GM21619 (cell line): ENCODE data around the gene HSD17B8.

Experiments
- ATAC-seq: cut with Tn5 transposase; IDR thresholded peaks from one replicate; pipeline ENCODE4 v1.9.1; 2021; ENCODE audit not compliant: unreplicated experiment

HSD17B8 gene

DNA sequence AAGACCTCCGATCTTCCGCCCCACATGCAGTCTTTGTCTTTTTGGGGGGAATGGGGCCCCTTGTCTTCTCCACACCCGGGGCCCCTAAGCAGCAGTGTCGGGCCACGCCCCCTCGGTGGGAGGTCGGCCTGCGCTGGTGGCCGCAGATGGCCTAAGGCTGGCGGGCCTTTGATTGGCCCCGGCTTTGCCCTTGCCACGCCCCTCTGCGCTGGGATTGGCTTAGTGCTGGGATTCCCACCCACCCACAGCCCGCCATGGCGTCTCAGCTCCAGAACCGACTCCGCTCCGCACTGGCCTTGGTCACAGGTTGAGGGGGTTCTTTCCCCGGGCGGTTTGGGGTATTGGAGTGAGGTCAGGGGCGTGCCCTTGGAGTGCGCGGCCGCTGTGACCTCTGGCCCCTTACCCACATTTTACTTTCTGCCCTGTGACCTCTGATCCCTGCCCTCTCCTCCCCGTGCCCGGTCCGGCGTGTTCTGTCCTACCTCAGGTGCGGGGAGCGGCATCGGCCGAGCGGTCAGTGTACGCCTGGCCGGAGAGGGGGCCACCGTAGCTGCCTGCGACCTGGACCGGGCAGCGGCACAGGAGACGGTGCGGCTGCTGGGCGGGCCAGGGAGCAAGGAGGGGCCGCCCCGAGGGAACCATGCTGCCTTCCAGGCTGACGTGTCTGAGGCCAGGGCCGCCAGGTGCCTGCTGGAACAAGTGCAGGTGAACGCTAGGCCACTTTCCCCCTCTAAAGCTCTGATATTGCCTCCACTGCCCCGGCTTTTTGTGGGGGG is at the start of gene HSD17B8:
Gene HSD17B8 (plus strand): TSS at position 241 of the 776 bp plus-strand sequence. CDS start 14 bp downstream, at position 255.
- peak; percentile 36 for ATAC-seq

DNA sequence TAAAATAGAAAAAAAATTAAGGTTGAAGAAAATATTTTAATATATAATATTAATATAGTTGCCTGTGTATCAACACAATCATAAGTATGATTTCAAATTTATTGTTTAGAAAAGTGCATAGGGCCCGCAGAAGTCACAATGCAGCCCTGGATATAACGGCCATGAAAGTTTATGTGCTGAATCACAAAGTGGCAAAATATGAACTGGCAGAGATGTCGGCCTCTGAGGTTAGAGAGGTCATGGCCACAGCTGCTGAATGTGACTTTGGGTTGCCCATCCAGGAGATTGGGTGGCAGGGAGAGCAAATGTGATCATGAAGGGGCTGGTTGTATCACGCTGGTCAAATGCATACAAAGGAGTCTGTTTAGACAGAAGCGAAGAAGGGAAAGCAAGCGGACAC is 47.9 kb upstream of the HSD17B8 start:
- ATAC-seq: no peak

- no peak for ATAC-seq
These were observed 47.5 kb upstream of the HSD17B8 start for GRCh38 chr6:33156964-33157363.

DNA sequence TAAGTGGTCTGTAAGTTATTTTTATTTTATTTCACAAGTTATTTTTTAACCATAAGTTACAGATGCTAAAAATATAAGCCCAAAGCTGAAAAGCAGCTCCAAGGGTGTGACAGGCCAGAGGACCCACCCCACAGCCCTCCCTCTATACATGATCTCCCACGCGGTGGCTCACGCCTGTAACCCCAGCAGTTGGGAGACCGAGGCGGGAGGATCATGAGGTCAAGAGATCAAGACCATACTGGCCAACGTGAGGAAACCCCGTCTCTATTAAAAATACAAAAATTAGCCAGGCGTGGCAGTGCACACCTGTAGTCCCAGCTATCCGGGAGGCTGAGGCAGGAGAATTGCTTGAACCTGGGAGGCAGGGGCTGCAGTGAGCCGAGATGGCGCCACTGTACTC is 44.4 kb upstream of the HSD17B8 start:
- ATAC-seq: no peak

GRCh38 chr6:33160728-33161344 is 43.6 kb upstream of the HSD17B8 start:
- ATAC-seq: no peak

DNA sequence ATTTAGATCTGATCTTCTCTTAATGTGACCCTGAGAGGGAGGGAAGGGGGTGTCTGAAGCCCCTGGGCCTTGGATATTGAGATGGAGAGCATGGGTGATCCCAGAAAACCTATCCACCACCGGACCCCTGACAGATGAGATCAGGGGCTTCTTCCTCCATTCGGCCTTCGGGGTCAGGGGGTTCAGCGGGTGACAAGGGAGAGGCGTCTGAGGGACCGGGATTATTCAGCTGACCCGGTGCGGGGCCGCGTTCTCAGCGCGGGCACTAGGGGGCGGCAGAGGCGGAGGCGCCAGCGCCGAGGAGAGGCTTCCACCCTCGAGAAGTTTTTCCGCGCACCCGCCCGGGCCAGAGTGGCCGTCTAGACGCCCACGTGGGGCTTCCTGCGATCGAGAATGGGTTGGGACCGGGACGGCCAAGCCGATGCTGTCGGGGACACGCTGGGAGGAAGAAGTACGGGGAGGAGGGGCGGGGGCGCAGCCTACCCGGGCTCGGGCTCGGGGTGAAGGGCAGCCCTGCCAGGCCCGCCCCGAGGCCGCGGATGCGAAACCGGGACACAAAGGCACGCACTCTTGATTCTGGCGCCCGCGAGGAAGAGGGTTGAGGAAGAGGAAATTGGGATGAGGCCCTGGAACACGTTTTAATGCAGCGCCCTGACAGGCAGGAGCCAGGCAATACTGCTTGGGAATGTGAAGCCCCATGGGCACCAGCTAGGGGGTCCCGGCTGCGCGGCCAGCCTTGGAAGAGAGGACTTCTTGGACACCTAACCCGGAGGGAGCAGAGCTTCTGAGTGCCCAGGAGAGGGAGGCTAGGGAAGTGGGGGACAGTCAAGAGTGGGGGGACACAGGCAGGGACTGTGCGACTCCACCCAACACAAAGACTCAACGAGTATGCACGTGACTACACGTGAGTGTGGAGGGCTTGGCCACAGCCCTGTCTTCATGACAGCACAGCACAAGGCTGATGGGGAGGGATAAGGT is 42.8 kb upstream of the HSD17B8 start:
- ATAC-seq: no peak

GRCh38 chr6:33163540-33163939 is 40.9 kb upstream of the HSD17B8 start:
- no peak for ATAC-seq

DNA sequence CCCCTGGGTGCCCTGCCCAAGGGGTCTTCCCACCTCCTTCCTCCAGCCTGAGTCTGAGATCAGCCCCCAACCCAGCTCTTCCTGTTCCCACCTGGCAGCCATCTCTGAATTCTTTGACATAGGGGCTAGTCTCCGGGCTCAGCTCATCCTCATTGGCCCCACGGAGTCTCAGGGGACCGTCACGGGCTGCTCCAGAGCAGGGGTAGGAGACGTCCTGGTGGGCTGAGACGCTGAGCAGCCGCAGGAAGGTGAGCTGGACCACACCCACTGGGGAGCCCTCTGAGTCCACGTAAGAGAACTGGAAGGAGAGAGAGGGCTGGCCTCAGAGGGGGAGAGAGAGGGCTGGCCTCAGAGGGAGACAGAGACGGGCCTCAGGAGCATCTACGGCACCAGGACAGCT is 40.3 kb upstream of the HSD17B8 start:
- no peak for ATAC-seq

DNA sequence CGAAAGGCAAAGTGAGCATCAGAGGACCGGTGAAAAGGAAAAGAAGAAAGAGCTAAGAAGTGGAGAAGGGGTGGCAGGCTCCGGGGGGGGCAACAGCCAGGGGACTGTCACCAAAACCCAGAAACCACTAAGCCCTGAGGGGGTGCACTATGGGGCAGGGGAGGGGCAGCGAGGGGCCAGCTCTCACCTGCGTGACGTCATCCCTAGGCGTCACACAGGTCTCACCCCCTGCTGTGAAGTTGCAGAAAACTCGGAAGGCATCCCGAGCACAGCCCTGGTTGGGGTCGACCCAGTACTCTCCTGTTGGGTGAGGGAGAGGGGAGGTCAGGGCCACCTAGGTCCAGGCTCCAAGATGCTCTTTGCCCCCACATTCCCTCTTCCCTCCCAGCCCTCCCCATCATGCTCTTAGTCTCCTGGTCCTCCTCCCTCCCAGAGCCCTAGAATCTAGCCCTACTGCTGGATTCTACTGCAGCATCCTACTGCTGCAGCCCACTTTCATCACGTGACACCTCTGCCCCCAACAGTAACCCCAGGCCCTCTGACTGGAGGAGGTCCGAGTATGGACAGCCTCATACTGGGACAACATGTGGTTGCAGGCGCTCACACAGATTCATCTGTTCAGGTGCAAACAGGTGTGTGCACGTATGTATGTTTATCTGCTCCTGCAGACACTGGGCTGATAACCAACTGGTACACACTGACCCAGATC is 39.6 kb upstream of the HSD17B8 start:
- ATAC-seq: no peak

DNA sequence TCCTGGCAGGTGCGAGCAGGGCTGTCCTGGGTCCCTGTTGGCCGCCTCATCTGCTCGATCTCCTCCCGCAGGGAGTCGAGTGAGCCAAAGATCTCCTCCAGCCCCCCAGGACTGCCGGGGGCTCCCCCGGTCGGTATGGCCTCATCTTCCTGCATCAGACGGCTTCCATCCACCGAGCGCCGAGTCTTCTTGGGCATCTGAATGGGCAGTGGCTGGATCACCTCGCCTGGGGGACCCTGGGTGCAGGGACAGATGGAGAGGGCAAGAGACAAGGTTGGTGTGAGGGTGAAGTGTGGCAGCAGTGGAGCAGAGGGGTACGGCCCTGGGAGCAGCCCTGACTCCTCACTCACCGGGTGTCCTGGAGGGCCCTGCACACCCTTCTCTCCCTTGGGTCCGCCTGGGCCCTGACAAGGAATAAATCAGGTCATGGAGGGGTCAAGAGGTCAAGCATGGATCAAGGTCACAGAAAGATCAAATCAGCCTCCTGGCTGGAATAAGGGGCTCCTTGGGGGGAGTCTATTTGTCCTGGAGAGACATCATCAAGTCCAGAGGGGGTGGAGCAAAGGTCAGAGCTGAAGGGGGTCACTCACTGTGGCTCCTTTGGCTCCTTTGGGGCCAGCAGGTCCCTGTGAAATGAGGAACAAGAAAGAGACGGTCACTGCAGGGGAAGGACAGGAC is 38.7 kb upstream of the HSD17B8 start:
- no peak for ATAC-seq

GRCh38 chr6:33166363-33166762 is 38.1 kb upstream of the HSD17B8 start:
- no peak for ATAC-seq

GRCh38 chr6:33166811-33167210 is 37.6 kb upstream of the HSD17B8 start:
- ATAC-seq: no peak

GRCh38 chr6:33167374-33168283 is 36.8 kb upstream of the HSD17B8 start:
- no peak for ATAC-seq

DNA sequence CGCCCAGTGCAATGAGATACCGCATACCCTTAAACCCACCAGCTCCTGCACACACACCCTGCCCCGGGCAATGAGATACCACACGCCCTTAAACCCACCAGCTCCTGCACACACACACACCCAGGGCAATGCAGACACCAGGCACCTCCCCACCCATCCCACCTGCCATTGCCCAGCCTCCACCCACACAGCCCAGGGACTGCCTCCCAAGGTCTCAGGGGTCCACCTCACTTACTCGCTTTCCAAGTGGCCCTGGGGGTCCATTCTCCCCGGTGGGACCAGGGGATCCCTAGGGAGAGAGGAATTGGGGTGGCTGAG is 36.2 kb upstream of the HSD17B8 start:
- no peak for ATAC-seq

DNA sequence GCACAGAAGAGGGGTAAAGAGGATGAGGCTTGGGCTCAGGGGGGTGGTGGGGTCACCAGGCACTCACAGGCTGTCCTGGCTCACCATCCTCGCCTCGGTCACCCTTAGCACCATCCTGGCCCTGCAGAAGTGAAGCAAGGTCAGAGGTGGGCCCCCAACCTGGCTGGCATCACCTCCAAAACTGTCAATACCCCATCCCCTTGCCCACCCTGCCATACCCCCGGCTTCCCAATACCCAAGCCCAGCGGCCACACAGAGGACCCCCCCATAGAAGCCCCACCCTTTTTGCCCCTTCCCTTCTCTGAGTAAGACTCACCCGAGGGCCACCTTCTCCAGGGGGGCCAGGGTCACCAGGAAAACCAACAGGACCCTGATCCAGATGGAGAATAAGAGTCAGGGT is 35.8 kb upstream of the HSD17B8 start:
- ATAC-seq: no peak

GRCh38 chr6:33169291-33170175 is 34.9 kb upstream of the HSD17B8 start:
- no peak for ATAC-seq

DNA sequence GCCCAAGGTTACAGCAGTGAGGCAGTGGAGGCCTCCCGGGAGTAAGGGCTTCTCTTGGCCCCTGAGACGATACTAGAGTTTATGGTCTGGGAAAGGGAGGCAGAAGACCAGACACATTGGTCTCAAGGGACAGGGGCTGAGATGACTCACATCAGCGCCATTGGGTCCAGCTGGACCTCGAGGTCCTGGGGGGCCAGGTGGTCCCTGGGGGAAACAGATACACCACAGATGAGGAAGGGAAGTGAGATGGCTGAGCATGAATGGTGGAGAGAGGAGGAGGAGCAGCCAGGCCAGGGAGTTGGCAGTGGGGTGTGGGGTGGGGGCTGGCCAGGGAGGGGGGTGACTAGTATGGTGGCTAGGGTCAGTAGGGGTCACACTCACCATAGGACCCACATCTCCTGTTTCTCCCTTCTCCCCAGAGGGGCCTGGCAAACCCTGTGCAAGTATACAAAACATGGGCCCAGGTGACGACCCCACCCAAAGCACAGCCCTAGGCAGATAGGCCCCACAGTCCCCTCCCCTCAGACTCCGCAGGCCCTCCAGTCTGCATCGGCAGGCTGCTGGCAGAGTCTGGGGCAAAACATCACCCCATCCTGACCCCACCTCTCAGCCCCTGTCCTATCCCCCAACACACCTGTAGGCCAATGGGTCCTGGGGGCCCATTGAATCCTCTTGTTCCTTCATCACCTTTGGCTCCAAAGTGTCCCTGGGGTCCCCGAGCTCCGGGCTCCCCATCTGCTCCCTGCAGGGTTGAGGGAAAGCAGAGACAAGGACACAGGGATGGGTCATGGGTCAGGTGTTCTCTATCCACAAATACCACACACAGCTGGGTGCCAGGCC is 34.1 kb upstream of the HSD17B8 start:
- peak; percentile 51 for ATAC-seq
